ENCODE results near the gene NRDE2.
"Not testable (repeated sequence)": the region's sequence is repeated elsewhere in the genome, so short reads cannot be mapped to it uniquely, and the experiment has no call there.

DNA sequence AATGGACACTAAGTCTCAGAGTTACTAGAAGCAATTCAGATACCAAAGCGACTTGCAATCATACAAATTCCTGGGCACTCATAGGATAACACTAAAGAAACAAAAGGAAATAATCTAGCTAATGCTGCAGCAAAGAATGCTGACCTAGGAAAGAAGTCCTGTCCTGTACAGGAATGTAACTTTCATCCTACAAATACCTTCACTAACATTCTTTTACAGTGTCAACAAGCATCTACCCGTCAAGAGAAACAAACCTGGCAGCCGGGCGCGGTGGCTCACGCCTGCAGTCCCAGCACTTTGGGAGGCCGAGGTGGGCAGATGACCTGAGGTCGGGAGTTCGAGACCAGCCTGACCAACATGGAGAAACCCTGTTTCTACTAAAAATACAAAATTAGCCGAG is 84.3 kb downstream of the NRDE2 start:
- not testable (repeated sequence) for TF ChIP-seq POLR2A (IDR thresholded peaks at IDR 0.05)
- TF ChIP-seq, protein P1, sequence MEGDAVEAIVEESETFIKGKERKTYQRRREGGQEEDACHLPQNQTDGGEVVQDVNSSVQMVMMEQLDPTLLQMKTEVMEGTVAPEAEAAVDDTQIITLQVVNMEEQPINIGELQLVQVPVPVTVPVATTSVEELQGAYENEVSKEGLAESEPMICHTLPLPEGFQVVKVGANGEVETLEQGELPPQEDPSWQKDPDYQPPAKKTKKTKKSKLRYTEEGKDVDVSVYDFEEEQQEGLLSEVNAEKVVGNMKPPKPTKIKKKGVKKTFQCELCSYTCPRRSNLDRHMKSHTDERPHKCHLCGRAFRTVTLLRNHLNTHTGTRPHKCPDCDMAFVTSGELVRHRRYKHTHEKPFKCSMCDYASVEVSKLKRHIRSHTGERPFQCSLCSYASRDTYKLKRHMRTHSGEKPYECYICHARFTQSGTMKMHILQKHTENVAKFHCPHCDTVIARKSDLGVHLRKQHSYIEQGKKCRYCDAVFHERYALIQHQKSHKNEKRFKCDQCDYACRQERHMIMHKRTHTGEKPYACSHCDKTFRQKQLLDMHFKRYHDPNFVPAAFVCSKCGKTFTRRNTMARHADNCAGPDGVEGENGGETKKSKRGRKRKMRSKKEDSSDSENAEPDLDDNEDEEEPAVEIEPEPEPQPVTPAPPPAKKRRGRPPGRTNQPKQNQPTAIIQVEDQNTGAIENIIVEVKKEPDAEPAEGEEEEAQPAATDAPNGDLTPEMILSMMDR (IDR thresholded peaks at IDR 0.05): not testable (repeated sequence)
